HEK293 (cell line): ENCODE results near the gene CABS1.

Source experiments
- CTCF ChIA-PET: fragments of 350-600 bp; formaldehyde crosslinking; extraction: SDS; loops from one replicate; lab custom pipeline; 2021; ENCODE audit warnings: antibody characterized with exemption; lab: Yijun Ruan, JAX
- POLR2A ChIA-PET: fragments of 300-600 bp; formaldehyde crosslinking; extraction: SDS; loops from one replicate; lab custom pipeline; 2020; ENCODE audit warnings: antibody characterized with exemption, inconsistent platforms; lab: Yijun Ruan, JAX
- H3K27ac ChIP-seq: fragments of 200-500 bp; sonication (Bioruptor generic); 2 replicates; pipeline ENCODE4 v1.5.1; 2014; ENCODE audit warnings: low read depth, low read length, control low read depth, inconsistent platforms; ENCODE audit errors: extremely low read depth
- H3K36me3 ChIP-seq, 2 experiments: fragments of 200-500 bp in 1 of 2; sonication (Bioruptor generic) in 1 of 2; 1 replicate in 1 of 2; 2 replicates in 1 of 2; pipeline ENCODE4 v1.5.1; 2014 to 2017; ENCODE audit warnings: inconsistent platforms in 2 of 2, low read length in 2 of 2; ENCODE audit not compliant: control insufficient read depth in 2 of 2, insufficient read depth in 1 of 2
- H3K4me1 ChIP-seq: fragments of 200-500 bp; sonication (Bioruptor generic); 2 replicates; pipeline ENCODE4 v1.5.1; 2014; ENCODE audit warnings: mild to moderate bottlenecking, low read length, inconsistent platforms; ENCODE audit not compliant: control insufficient read depth, insufficient read depth
- H3K4me3 ChIP-seq: 2 replicates; pipeline ENCODE4 v1.5.1; 2011; ENCODE audit warnings: low read depth, mild to moderate bottlenecking, control low read depth, low read length, moderate library complexity
- H3K9me3 ChIP-seq: fragments of 200-500 bp; sonication (Bioruptor generic); 2 replicates; pipeline ENCODE4 v1.5.1; 2014; ENCODE audit warnings: low read depth, low read length, inconsistent platforms; ENCODE audit not compliant: control insufficient read depth, insufficient read depth
- HOXA7 ChIP-seq: sonication (generic); formaldehyde crosslinking; IDR thresholded peaks from 2 replicates; pipeline ENCODE4 v1.8.1; 2022; ENCODE audit warnings: missing genetic modification reagents, borderline replicate concordance
- KLF7 ChIP-seq: fragments of 450-650 bp; formaldehyde crosslinking; IDR thresholded peaks from 2 replicates; pipeline ENCODE4 v1.5.1; 2016; ENCODE audit warnings: missing biosample characterization, missing genetic modification characterization, borderline replicate concordance
- MEIS1 ChIP-seq: sonication (generic); formaldehyde crosslinking; IDR thresholded peaks from 2 replicates; pipeline ENCODE4 v1.8.1; 2022; ENCODE audit warnings: missing genetic modification reagents, mild to moderate bottlenecking, borderline replicate concordance
- OVOL3 ChIP-seq: fragments of 450-650 bp; formaldehyde crosslinking; IDR thresholded peaks from 2 replicates; pipeline ENCODE4 v1.5.1; 2016; ENCODE audit warnings: missing biosample characterization, missing genetic modification characterization
- PRDM6 ChIP-seq: fragments of 450-650 bp; formaldehyde crosslinking; IDR thresholded peaks from 2 replicates; pipeline ENCODE4 v1.5.1; 2017; ENCODE audit warnings: missing biosample characterization, missing genetic modification characterization
- SALL2 ChIP-seq: fragments of 450-650 bp; formaldehyde crosslinking; IDR thresholded peaks from 2 replicates; pipeline ENCODE4 v1.5.0; 2017; ENCODE audit warnings: missing biosample characterization, mild to moderate bottlenecking, missing genetic modification characterization, borderline replicate concordance
- ZNF223 ChIP-seq: fragments of 450-650 bp; formaldehyde crosslinking; IDR thresholded peaks from 2 replicates; pipeline ENCODE4 v1.5.1; 2016; ENCODE audit warnings: missing biosample characterization, missing genetic modification characterization
- ZNF302 ChIP-seq: fragments of 450-650 bp; formaldehyde crosslinking; IDR thresholded peaks from 2 replicates; pipeline ENCODE4 v1.5.1; 2016; ENCODE audit warnings: missing biosample characterization, missing genetic modification characterization, low read depth
- ZNF324 ChIP-seq: fragments of 450-650 bp; formaldehyde crosslinking; IDR thresholded peaks from 2 replicates; pipeline ENCODE4 v1.5.1; 2016; ENCODE audit warnings: missing biosample characterization, missing genetic modification characterization
- ZNF350 ChIP-seq: fragments of 450-650 bp; formaldehyde crosslinking; IDR thresholded peaks from 2 replicates; pipeline ENCODE4 v1.5.0; 2017; ENCODE audit warnings: missing biosample characterization, mild to moderate bottlenecking, missing genetic modification characterization
- ZNF433 ChIP-seq: fragments of 450-650 bp; formaldehyde crosslinking; IDR thresholded peaks from 2 replicates; pipeline ENCODE4 v1.5.1; 2016; ENCODE audit warnings: missing biosample characterization, missing genetic modification characterization, low read depth
- ZNF449 ChIP-seq: fragments of 450-650 bp; formaldehyde crosslinking; IDR thresholded peaks from 2 replicates; pipeline ENCODE4 v1.5.1; 2017; ENCODE audit warnings: missing biosample characterization, mild to moderate bottlenecking, missing genetic modification characterization, moderate library complexity
- ZNF660 ChIP-seq: fragments of 450-650 bp; IDR thresholded peaks from 2 replicates; pipeline ENCODE4 v1.5.1; 2018; ENCODE audit warnings: missing biosample characterization, mild to moderate bottlenecking, missing genetic modification characterization
- ZNF776 ChIP-seq: fragments of 450-650 bp; formaldehyde crosslinking; IDR thresholded peaks from 2 replicates; pipeline ENCODE4 v1.5.0; 2017; ENCODE audit warnings: missing biosample characterization, missing genetic modification characterization, borderline replicate concordance
- ZNF777 ChIP-seq: fragments of 450-650 bp; formaldehyde crosslinking; IDR thresholded peaks from 2 replicates; pipeline ENCODE4 v1.5.1; 2017; ENCODE audit warnings: missing biosample characterization, missing genetic modification characterization, borderline replicate concordance
- ZNF837 ChIP-seq: fragments of 450-650 bp; formaldehyde crosslinking; IDR thresholded peaks from 2 replicates; pipeline ENCODE4 v1.5.1; 2016; ENCODE audit warnings: missing biosample characterization, missing genetic modification characterization
- TF ChIP-seq, protein P1 (sequence below): fragments of 450-650 bp; formaldehyde crosslinking; IDR thresholded peaks from 2 replicates; pipeline ENCODE4 v1.5.1; 2017; ENCODE audit warnings: missing biosample characterization, missing genetic modification characterization
- TF ChIP-seq, protein P2 (sequence below): fragments of 450-650 bp; formaldehyde crosslinking; IDR thresholded peaks from 2 replicates; pipeline ENCODE4 v1.5.1; 2016; ENCODE audit warnings: missing biosample characterization, missing genetic modification characterization
- TF ChIP-seq, protein P3 (sequence below): fragments of 450-650 bp; formaldehyde crosslinking; IDR thresholded peaks from 2 replicates; pipeline ENCODE4 v1.5.1; 2016; ENCODE audit warnings: missing biosample characterization, missing genetic modification characterization, low read depth
- TF ChIP-seq, protein P4 (sequence below): fragments of 450-650 bp; formaldehyde crosslinking; IDR thresholded peaks from 2 replicates; pipeline ENCODE4 v1.5.1; 2016; ENCODE audit warnings: missing biosample characterization, missing genetic modification characterization, borderline replicate concordance

The CABS1 gene

GRCh38 chr4:70303090-70303489, 31.7 kb upstream of the CABS1 start:
- Histone ChIP-seq H3K27ac (no peak overlapping the region), H3K4me3 (no peak overlapping the region), H3K9me3 (no peaks in the 10 kb centered on the region), H3K36me3 (no peaks in the 10 kb centered on the region), H3K4me1 (no peaks in the 10 kb centered on the region)
- ChIA-PET CTCF (no interaction called here), POLR2A (no interaction called here)
- TF ChIP-seq ZNF660 (no peak), ZNF223 (no peak)

- Histone ChIP-seq H3K36me3 (no peaks in the 10 kb centered on the region), H3K27ac (no peak overlapping the region), H3K9me3 (no peaks in the 10 kb centered on the region), H3K4me1 (no peaks in the 10 kb centered on the region), H3K4me3 (no peak overlapping the region)
- POLR2A ChIA-PET: no interaction called here
- CTCF ChIA-PET: no interaction called here
- TF ChIP-seq ZNF449 (tag by site-specific recombination): no peak
- TF ChIP-seq, protein P1, sequence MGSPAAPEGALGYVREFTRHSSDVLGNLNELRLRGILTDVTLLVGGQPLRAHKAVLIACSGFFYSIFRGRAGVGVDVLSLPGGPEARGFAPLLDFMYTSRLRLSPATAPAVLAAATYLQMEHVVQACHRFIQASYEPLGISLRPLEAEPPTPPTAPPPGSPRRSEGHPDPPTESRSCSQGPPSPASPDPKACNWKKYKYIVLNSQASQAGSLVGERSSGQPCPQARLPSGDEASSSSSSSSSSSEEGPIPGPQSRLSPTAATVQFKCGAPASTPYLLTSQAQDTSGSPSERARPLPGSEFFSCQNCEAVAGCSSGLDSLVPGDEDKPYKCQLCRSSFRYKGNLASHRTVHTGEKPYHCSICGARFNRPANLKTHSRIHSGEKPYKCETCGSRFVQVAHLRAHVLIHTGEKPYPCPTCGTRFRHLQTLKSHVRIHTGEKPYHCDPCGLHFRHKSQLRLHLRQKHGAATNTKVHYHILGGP (tag by site-specific recombination): no peak
- TF ChIP-seq ZNF350 (tag by site-specific recombination): no peak
- TF ChIP-seq KLF7: no peak
- TF ChIP-seq, protein P2, sequence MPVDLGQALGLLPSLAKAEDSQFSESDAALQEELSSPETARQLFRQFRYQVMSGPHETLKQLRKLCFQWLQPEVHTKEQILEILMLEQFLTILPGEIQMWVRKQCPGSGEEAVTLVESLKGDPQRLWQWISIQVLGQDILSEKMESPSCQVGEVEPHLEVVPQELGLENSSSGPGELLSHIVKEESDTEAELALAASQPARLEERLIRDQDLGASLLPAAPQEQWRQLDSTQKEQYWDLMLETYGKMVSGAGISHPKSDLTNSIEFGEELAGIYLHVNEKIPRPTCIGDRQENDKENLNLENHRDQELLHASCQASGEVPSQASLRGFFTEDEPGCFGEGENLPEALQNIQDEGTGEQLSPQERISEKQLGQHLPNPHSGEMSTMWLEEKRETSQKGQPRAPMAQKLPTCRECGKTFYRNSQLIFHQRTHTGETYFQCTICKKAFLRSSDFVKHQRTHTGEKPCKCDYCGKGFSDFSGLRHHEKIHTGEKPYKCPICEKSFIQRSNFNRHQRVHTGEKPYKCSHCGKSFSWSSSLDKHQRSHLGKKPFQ (tag by site-specific recombination): no peak
- TF ChIP-seq ZNF777 (tag by site-specific recombination): no peak
- TF ChIP-seq, protein P3, sequence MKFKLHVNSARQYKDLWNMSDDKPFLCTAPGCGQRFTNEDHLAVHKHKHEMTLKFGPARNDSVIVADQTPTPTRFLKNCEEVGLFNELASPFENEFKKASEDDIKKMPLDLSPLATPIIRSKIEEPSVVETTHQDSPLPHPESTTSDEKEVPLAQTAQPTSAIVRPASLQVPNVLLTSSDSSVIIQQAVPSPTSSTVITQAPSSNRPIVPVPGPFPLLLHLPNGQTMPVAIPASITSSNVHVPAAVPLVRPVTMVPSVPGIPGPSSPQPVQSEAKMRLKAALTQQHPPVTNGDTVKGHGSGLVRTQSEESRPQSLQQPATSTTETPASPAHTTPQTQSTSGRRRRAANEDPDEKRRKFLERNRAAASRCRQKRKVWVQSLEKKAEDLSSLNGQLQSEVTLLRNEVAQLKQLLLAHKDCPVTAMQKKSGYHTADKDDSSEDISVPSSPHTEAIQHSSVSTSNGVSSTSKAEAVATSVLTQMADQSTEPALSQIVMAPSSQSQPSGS (tag by site-specific recombination): no peak
- no peak for TF ChIP-seq MEIS1 (CRISPR knock-in tag)
- no peak for TF ChIP-seq ZNF433 (tag by site-specific recombination)
- no peak for TF ChIP-seq ZNF837
- TF ChIP-seq, protein P4, sequence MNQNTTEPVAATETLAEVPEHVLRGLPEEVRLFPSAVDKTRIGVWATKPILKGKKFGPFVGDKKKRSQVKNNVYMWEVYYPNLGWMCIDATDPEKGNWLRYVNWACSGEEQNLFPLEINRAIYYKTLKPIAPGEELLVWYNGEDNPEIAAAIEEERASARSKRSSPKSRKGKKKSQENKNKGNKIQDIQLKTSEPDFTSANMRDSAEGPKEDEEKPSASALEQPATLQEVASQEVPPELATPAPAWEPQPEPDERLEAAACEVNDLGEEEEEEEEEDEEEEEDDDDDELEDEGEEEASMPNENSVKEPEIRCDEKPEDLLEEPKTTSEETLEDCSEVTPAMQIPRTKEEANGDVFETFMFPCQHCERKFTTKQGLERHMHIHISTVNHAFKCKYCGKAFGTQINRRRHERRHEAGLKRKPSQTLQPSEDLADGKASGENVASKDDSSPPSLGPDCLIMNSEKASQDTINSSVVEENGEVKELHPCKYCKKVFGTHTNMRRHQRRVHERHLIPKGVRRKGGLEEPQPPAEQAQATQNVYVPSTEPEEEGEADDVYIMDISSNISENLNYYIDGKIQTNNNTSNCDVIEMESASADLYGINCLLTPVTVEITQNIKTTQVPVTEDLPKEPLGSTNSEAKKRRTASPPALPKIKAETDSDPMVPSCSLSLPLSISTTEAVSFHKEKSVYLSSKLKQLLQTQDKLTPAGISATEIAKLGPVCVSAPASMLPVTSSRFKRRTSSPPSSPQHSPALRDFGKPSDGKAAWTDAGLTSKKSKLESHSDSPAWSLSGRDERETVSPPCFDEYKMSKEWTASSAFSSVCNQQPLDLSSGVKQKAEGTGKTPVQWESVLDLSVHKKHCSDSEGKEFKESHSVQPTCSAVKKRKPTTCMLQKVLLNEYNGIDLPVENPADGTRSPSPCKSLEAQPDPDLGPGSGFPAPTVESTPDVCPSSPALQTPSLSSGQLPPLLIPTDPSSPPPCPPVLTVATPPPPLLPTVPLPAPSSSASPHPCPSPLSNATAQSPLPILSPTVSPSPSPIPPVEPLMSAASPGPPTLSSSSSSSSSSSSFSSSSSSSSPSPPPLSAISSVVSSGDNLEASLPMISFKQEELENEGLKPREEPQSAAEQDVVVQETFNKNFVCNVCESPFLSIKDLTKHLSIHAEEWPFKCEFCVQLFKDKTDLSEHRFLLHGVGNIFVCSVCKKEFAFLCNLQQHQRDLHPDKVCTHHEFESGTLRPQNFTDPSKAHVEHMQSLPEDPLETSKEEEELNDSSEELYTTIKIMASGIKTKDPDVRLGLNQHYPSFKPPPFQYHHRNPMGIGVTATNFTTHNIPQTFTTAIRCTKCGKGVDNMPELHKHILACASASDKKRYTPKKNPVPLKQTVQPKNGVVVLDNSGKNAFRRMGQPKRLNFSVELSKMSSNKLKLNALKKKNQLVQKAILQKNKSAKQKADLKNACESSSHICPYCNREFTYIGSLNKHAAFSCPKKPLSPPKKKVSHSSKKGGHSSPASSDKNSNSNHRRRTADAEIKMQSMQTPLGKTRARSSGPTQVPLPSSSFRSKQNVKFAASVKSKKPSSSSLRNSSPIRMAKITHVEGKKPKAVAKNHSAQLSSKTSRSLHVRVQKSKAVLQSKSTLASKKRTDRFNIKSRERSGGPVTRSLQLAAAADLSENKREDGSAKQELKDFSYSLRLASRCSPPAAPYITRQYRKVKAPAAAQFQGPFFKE (tag by site-specific recombination): no peak
- no peak for TF ChIP-seq ZNF302
- no peak for TF ChIP-seq HOXA7
- no peak for TF ChIP-seq ZNF324 (tag by site-specific recombination)
- no peak for TF ChIP-seq SALL2
- TF ChIP-seq ZNF223: no peak
- no peak for TF ChIP-seq ZNF776 (tag by site-specific recombination)
- TF ChIP-seq PRDM6 (tag by site-specific recombination): no peak
- no peak for TF ChIP-seq OVOL3
Observed at GRCh38 chr4:70305601-70306000, 29.2 kb upstream of the CABS1 start.
